DMS153 treated with DMSO at 0.1 percent for 48 hours (cell line): Measurements from ENCODE around the gene IQUB.
"Not testable (repeated sequence)": the region's sequence is repeated elsewhere in the genome, so short reads cannot be mapped to it uniquely, and the experiment has no call there.

Source experiments
- DNase-seq: peaks from one replicate; lab custom pipeline; 2025; ENCODE audit not compliant: unreplicated experiment; lab: John Stamatoyannopoulos, UW

Gene IQUB

DNA sequence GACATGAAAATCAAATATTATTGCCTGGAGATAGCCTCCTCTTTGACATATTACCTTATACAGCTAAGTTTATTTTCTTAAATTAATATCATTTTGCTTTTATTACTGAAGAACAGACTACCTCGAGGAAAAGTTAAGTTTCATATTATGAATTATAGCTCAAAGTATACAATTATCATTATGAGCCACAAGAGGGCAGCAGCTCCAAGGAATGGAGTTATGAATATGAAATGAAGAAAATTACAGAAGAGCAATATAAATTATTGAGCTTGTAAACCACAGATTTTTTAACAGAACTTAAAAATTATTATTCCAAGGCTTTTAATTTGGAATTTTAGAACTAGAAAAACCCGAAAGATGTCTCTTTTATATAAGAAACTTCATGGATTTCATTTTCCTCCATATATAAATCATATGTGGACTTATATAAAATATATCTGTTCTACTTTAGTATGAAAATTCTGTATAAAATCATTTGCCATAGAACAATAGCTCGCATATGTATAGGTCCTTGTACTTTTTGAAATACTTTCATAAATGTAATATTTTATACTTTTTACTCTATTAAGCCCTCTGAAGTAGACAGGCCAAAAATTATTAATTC is 40.1 kb downstream of the IQUB start:
- DNase-seq = no peak

- no peak for DNase-seq
Observed at GRCh38 chr7:123492485-123492884, 41.9 kb downstream of the IQUB start.

GRCh38 chr7:123485721-123486120 is 48.7 kb downstream of the IQUB start:
- DNase-seq = no peak

GRCh38 chr7:123485187-123485586 is 49.2 kb downstream of the IQUB start:
- DNase-seq = no peak

GRCh38 chr7:123484199-123484598 is 50.2 kb downstream of the IQUB start:
- no peak for DNase-seq

- DNase-seq = no peak
Observed at GRCh38 chr7:123480107-123480506, 54.3 kb downstream of the IQUB start.

DNA sequence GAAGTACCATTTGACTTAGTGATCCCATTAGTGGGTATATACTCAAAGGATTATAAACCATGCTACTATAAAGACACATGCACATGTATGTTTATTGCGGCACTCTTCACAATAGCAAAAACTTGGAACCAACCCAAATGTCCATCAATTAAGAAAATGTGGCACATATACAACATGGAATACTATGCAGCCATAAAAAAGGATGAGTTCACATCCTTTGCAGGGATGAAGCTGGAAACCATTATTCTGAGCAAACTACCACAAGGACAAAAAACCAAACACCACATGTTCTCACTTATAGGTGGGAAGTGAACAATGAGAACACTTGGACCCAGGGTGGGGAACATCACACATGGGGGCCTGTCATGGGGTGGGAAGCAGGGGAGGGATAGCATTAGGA is 56.3 kb downstream of the IQUB start:
- not testable (repeated sequence) for DNase-seq

DNA sequence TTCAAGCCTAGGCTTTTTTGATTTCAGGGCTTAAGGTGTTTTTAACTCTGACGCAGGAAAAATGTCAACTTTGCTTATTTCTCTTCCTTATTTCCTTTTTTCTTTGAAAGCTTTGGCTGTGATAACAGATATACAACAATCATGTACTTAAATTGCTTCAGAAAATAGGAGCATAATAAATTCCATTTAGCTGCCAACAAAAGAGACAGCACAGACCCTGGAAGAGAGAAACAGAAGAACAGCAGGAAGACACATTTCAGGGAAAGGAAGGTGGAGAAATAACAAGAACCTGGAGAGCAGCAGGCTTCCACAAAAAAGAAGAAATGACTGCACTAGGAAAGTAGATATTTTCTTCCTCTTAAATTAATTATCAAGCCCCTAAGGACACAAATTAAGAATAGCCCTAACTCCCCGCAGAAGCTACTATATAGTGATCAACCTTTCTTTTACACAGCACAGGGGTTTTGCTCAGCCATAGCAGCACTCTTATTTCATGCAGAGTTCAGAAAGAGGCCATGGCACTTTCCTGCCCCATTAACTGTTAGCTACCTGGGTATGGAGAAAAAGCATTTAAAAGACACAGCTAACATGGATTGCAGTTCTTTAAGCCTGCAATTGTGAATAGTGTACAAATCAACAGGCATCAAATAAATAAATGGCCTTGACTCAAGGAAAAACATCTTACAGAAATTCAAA is 61.5 kb downstream of the IQUB start:
- DNase-seq = no peak

- no peak for DNase-seq
Observed at GRCh38 chr7:123472327-123472726, 62.1 kb downstream of the IQUB start.

DNA sequence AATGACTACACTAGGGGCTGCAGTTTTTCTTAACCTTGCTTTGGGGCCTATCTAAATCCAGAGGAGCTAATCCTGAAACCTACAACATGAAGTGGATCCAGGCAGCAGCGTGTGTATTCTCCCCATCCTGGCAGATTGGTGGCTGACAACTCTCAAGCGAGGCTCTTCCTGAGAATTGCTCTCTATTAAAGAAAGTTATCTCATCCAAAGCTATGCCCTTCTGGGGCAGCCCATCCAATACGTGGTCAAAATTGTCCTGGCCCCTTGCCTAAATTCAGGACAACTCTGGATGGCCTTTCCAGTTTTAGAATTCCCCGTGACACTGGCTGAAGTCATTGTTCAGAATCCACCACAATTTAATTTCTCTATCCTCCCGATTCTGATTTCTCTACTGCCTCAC is 66.1 kb downstream of the IQUB start:
- DNase-seq = no peak

DNA sequence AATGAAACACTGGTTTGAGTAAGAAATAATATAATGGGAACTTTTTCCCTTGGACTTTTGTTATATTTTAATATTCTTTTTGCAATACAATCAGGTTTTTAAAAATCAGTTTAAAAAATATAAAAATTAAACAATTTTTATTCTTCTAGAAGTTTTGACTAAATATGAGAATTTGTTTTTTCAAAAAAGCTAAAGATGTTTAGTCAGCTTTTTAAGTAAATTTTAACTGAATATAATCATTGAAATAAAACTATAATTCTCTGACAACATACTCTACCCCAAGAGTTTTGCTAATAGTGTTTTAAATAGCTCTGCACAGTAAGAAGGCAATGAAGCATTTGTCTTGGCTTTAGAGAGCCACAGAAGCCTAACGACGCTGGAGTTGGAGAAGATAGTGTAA is 70.5 kb downstream of the IQUB start:
- no peak for DNase-seq

DNA sequence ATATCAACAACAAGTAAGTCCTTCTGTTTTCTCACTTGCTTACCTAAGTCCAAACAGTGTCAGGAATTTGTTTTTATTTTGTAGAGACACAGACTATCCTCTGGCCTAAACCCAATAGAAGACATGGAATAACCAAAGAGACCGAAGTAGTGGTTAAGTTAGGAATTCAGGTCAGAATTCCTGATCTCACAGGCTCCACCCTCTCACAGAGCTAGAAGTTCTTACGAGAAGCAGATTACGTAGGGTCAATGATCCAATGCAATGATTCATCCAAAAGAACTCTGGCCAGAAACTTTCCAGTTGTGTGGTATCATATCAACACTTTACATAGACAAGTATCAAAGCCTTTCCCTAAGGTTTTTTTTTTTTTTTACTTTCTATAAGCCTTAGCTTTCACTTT is 73.8 kb downstream of the IQUB start:
- DNase-seq = no peak

GRCh38 chr7:123455965-123456470 is 78.4 kb downstream of the IQUB start:
- DNase-seq = no peak

- no peak for DNase-seq
Observed at GRCh38 chr7:123440101-123440548, 94.3 kb downstream of the IQUB start.

DNA sequence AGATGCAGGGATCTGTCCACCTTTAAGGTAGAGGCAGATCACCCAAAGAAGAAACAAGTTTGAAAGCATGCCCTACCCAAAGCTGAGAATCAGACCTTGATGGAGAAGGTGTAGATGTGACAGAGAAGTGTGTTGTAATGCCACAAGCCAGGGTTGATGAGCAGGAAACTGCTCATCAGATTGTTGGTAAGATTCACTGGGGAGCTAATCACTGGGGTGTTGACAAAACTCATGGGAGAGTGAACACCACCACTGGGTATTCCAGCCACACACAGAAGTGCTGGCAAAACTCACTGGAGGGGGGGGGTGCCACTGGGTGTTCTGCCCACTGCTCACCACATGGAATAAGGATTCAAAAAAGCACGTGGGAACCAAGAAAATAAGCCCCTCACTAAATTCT is 95.2 kb downstream of the IQUB start:
- no peak for DNase-seq

DNA sequence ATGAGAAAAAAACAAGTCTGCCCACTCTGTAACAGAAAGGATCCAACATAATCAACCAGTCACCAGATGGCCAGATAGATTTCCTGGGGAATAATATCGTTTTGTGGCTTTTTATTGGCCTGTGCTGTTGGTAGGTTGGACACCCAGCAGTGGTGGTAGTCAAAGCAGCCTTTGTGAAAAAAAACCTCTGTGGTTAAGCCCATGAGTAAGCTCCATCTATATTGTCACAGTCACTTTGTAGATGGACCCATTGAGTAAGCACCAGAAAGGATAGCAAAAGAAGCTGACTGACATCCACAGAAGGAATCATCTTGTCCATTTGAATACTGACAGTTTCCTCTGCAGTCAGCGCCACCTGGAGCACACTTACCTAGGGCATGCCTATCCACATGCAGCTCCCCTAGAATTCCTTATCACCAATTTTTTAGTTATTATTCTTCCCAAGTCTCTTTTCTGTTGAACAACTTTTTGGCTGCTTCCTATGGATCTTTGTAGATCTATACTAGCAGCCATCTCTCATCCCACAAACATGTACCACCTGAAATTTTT is 96.9 kb downstream of the IQUB start:
- DNase-seq = no peak

- no peak for DNase-seq
Observed at GRCh38 chr7:123435080-123435700, 99.2 kb downstream of the IQUB start.

DNA sequence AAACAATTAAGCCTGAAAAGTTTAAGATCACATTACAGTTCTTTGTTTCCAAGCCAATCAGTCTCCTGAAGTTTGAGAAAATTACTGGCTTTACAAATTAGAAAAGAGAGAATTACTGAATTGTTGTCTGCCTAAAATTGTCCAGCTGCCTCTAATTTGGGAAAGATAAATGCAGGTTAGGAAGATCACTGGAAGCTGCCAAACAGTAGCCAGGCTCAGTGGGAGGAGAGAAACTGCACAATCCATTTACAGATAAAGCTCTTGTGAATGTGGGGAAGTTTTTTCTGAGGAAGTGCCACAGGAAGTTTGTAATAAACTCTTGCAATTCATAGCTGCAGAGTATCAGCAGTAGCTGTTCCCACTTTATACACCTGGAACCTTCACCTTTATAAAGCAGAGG is 100.7 kb downstream of the IQUB start:
- no peak for DNase-seq

DNA sequence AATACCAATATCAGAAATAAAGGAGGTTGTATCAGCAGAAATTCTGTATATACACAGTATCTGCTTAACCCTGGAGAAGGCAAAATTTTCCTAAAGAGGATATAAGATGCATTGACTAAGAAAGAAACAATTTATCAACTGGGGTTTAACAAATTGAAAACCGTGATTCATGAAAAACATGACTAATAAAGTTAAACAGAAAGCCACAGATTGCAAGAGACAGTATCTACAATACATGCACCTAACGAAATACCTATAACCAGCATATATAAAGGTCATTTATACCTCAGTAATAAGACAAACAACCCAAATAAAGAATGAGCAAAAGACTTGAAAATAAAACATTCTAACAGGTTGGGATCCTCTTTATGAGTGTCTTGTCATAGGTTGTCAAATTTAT is 101.8 kb downstream of the IQUB start:
- DNase-seq = no peak

- DNase-seq = no peak
Observed at GRCh38 chr7:123431075-123431614, 103.2 kb downstream of the IQUB start.

GRCh38 chr7:123425246-123425645 is 109.1 kb downstream of the IQUB start:
- DNase-seq = no peak

DNA sequence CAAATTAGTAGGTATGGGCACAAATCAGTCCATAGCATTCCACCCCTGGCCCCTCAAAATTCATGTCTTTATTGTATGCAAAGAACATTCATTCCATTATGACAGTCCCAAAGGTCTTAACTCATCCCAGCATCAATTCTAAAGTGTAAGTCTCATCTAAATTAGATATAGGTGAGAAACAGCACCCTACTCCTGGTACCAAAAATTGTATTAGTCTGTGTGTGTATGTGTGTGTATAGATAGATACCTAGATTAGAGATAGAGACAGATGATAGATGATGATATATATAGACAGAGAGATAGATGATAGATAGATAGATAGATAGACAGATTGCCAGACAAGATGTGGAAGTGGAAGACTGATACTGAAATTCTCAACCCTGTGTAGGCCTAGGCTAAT is 109.9 kb downstream of the IQUB start:
- DNase-seq = no peak
